ENCODE results near the gene KANSL1.
"Not testable (repeated sequence)": the region's sequence is repeated elsewhere in the genome, so short reads cannot be mapped to it uniquely, and the experiment has no call there.

The KANSL1 gene

GRCh38 chr17:46025510-46026165 is 167.6 kb downstream of the KANSL1 start:
- H3K36me3 ChIP-seq: peaks cover 15 to 53% (median 25%) of the 10 kb centered on the region in 11 experiments

GRCh38 chr17:46025060-46025459 is 168.2 kb downstream of the KANSL1 start:
- peaks cover 9 to 54% (median 49%) of the 10 kb centered on the region in 11 experiments; a peak in 21 of 22 replicates for H4K20me1 ChIP-seq
- H3K4me2 ChIP-seq: peak overlapping the region; percentile 78 to 96 (median 88)
- H3K9me3 ChIP-seq (replicated peaks in 1 of 11): no peaks in the 10 kb centered on the region
- H3K27me3 ChIP-seq: no peaks in the 10 kb centered on the region
- H3K4me3 ChIP-seq: no peak overlapping the region
- peak overlapping the region; percentile 48 to 92 (median 71) for H3K27ac ChIP-seq
- peaks cover 9 to 47% (median 19%) of the 10 kb centered on the region in 11 experiments; a peak in 19 of 22 replicates for H3K36me3 ChIP-seq
- H3K4me1 ChIP-seq: peaks cover 60 to 74% (median 64%) of the 10 kb centered on the region in 10 experiments
- no peak for TF ChIP-seq Cebpa-rat (IDR thresholded peaks at IDR 0.05)
- peak overlapping the region in 10 of 11 experiments; percentile 22 to 80 (median 62); a peak in 15 of 22 replicates for H3K9ac ChIP-seq

More at GRCh38 chr17:46025510-46026165, 167.6 kb downstream of the KANSL1 start:
- Histone ChIP-seq H3K9ac (peak overlapping the region; percentile 22 to 80 (median 65); a peak in 21 of 22 replicates), H3K9me3 (replicated peaks in 1 of 11) (no peaks in the 10 kb centered on the region), H3K4me1 (peaks cover 60 to 74% (median 64%) of the 10 kb centered on the region in 10 experiments), H3K27me3 (no peaks in the 10 kb centered on the region), H3K4me3 (no peak overlapping the region), H3K27ac (peak overlapping the region; percentile 48 to 92 (median 71)), H4K20me1 (peaks cover 9 to 60% (median 50%) of the 10 kb centered on the region in 11 experiments; a peak in 21 of 22 replicates), H3K4me2 (peak overlapping the region; percentile 78 to 96 (median 88))
- no peak for TF ChIP-seq Cebpa-rat (IDR thresholded peaks at IDR 0.05)

GRCh38 chr17:46024590-46024989 is 168.6 kb downstream of the KANSL1 start:
- H3K9ac ChIP-seq: 0 out of 22 replicates have a peak overlapping the region, but pooled peaks of 4 of the 11 experiments have one; percentile 65 to 80 (median 70)

GRCh38 chr17:46023783-46024388 is 169.3 kb downstream of the KANSL1 start:
- H3K36me3 ChIP-seq: peaks cover 0 to 37% (median 11%) of the 10 kb centered on the region in 11 experiments; a peak in 15 of 22 replicates
- 0 out of 22 replicates have a peak overlapping the region, but pooled peaks of 1 of the 11 experiments have one; percentile 24 for H3K9ac ChIP-seq
- no peaks in the 10 kb centered on the region for H3K9me3 ChIP-seq (replicated peaks in 1 of 11)
- TF ChIP-seq Cebpa-rat (IDR thresholded peaks at IDR 0.05): no peak
- H3K4me3 ChIP-seq: no peak overlapping the region
- no peak overlapping the region for H3K27ac ChIP-seq
- no peaks in the 10 kb centered on the region for H3K27me3 ChIP-seq
- H3K4me2 ChIP-seq: peak overlapping the region in 9 of 11 experiments; percentile 1 to 96 (median 24); a peak in 14 of 22 replicates
- peaks cover 52 to 69% (median 56%) of the 10 kb centered on the region in 10 experiments for H3K4me1 ChIP-seq
- H4K20me1 ChIP-seq: peaks cover 9 to 43% (median 40%) of the 10 kb centered on the region in 11 experiments; a peak in 20 of 22 replicates

More at GRCh38 chr17:46024590-46024989, 168.6 kb downstream of the KANSL1 start:
- H3K36me3 ChIP-seq: peaks cover 5 to 42% (median 15%) of the 10 kb centered on the region in 11 experiments; a peak in 17 of 22 replicates
- H3K27ac ChIP-seq: peak overlapping the region in 5 of 11 experiments; percentile 67 to 92 (median 75); a peak in 7 of 22 replicates
- H3K4me2 ChIP-seq: peak overlapping the region; percentile 78 to 96 (median 88)
- no peak overlapping the region for H3K4me3 ChIP-seq
- H3K9me3 ChIP-seq (replicated peaks in 1 of 11): no peaks in the 10 kb centered on the region
- TF ChIP-seq Cebpa-rat (IDR thresholded peaks at IDR 0.05): no peak
- H4K20me1 ChIP-seq: peaks cover 9 to 50% (median 47%) of the 10 kb centered on the region in 11 experiments; a peak in 21 of 22 replicates
- H3K27me3 ChIP-seq: no peaks in the 10 kb centered on the region
- peaks cover 59 to 74% (median 63%) of the 10 kb centered on the region in 10 experiments for H3K4me1 ChIP-seq

- not testable (repeated sequence) for H3K27ac ChIP-seq; H3K27me3 ChIP-seq; H3K4me3 ChIP-seq; H3K9me3 ChIP-seq (replicated peaks in 1 of 11)
- Histone ChIP-seq H3K4me2 (peak overlapping the region in 5 of 11 experiments; percentile 8 to 96 (median 78); a peak in 5 of 22 replicates), H4K20me1 (peaks cover 4 to 38% (median 34%) of the 10 kb centered on the region in 11 experiments; a peak in 20 of 22 replicates), H3K4me1 (peaks cover 47 to 63% (median 51%) of the 10 kb centered on the region in 10 experiments), H3K36me3 (peaks cover 0 to 32% (median 7%) of the 10 kb centered on the region in 11 experiments; a peak in 14 of 22 replicates), H3K9ac (0 out of 22 replicates have a peak overlapping the region, but pooled peaks of 1 of the 11 experiments have one; percentile 24)
Measured at GRCh38 chr17:46023366-46023765, 169.9 kb downstream of the KANSL1 start.

GRCh38 chr17:46020998-46021397 is 172.2 kb downstream of the KANSL1 start:
- Histone ChIP-seq H3K4me3 (no peak overlapping the region), H3K27ac (peak overlapping the region in 1 of 11 experiments; percentile 42; a peak in 1 of 22 replicates), H3K9ac (no peak overlapping the region), H3K4me2 (no peak overlapping the region), H3K4me1 (peaks cover 24 to 40% (median 27%) of the 10 kb centered on the region in 10 experiments), H4K20me1 (peaks cover 0 to 14% (median 12%) of the 10 kb centered on the region in 11 experiments; a peak in 18 of 22 replicates), H3K27me3 (no peaks in the 10 kb centered on the region), H3K36me3 (peaks cover 0 to 24% (median 6%) of the 10 kb centered on the region in 11 experiments; a peak in 10 of 22 replicates), H3K9me3 (replicated peaks in 1 of 11) (no peaks in the 10 kb centered on the region)
- TF ChIP-seq Cebpa-rat (IDR thresholded peaks at IDR 0.05): no peak

GRCh38 chr17:46020023-46020761 is 173.0 kb downstream of the KANSL1 start:
- peaks cover 0 to 24% (median 6%) of the 10 kb centered on the region in 11 experiments; a peak in 10 of 22 replicates for H3K36me3 ChIP-seq
- H3K27me3 ChIP-seq: no peaks in the 10 kb centered on the region
- H3K9ac ChIP-seq: no peak overlapping the region
- H3K27ac ChIP-seq: peak overlapping the region in 3 of 11 experiments; percentile 42 to 61 (median 53); a peak in 5 of 22 replicates
- no peaks in the 10 kb centered on the region for H3K9me3 ChIP-seq (replicated peaks in 1 of 11)
- H3K4me1 ChIP-seq: peaks cover 15 to 32% (median 19%) of the 10 kb centered on the region in 10 experiments
- TF ChIP-seq Cebpa-rat (IDR thresholded peaks at IDR 0.05): no peak
- H4K20me1 ChIP-seq: peaks cover 0 to 6% (median 4%) of the 10 kb centered on the region in 11 experiments; a peak in 13 of 22 replicates
- peak overlapping the region in 2 of 11 experiments; percentile 49 to 58; a peak in 4 of 22 replicates for H3K4me2 ChIP-seq
- no peak overlapping the region for H3K4me3 ChIP-seq

- not testable (repeated sequence) for H3K27ac ChIP-seq; H3K4me3 ChIP-seq; H3K27me3 ChIP-seq; H3K9me3 ChIP-seq (replicated peaks in 1 of 11); H4K20me1 ChIP-seq; H3K9ac ChIP-seq
- H3K4me1 ChIP-seq: peaks cover 8 to 24% (median 12%) of the 10 kb centered on the region in 10 experiments
- H3K4me2 ChIP-seq: peak overlapping the region in 1 of 11 experiments; percentile 49; a peak in 1 of 22 replicates
- H3K36me3 ChIP-seq: peaks cover 0 to 22% (median 6%) of the 10 kb centered on the region in 11 experiments; a peak in 10 of 22 replicates
Measured at GRCh38 chr17:46019408-46019925, 173.8 kb downstream of the KANSL1 start.
